ENCODE data around the gene OTOF. TPM values are rescaled to one million over a fixed set of nuclear protein-coding genes. Genes with fewer than 3 reads are reported as not detected.
A peak's percentile ranks its signal among the peaks of the same experiment; 100 is the strongest.

Gene OTOF
- total RNA-seq, 2 donors from 2014 or later, result 0.50 to 0.57 TPM

DNA sequence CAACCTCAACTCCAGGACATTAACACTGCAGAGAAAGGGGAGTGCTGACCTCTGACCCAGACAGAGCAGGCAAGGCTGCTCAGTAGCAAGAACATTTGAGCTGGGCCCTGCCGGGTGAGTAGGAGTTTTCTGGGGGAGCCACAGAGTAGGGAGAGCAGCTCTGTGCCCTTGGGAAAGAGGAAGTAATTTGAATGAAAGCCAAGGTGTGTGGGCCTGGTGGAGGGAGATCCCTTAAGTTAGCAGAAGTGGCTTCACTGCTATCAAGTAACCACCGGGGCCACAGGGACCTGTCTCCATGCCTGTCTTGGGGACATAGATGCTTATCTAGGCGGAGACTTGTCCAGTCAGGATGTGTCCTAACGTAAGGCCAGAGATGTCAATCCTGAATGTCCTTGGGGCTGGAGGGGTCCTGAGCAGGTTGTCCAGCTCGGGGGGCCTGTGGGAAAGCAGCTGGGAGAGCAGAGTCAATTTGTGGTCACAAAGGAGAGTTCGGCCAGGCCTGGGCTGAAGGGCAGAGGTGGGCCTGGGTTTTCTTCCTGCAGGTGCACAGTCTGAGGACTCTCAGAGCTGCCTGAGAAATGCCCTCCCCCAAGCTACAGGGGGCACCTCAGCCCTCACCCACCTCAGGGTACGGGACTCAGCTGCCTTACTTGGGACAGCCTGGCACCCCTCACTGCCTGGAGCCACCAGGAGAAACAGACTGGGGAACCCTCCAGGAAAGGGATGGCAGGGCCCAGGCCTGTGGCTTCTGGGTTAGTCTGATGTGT lies 15.0 kb upstream of the OTOF start:
- ATAC-seq (peak in 1 of 2 donors; percentile 16), DNase-seq (ENCODE audit: low spot score) (no peak)
- Mint-ChIP-seq H3K27me3 (peaks cover 0 to 3% of the 10 kb centered on the region in 2 donors), H3K4me1 (ENCODE audit: low read depth in 2 of 2) (no peaks in the 10 kb centered on the region), H3K9me3 (no peaks in the 10 kb centered on the region), H3K36me3 (no peaks in the 10 kb centered on the region), H3K27ac (no peak overlapping the region), H3K4me3 (no peak overlapping the region)

DNA sequence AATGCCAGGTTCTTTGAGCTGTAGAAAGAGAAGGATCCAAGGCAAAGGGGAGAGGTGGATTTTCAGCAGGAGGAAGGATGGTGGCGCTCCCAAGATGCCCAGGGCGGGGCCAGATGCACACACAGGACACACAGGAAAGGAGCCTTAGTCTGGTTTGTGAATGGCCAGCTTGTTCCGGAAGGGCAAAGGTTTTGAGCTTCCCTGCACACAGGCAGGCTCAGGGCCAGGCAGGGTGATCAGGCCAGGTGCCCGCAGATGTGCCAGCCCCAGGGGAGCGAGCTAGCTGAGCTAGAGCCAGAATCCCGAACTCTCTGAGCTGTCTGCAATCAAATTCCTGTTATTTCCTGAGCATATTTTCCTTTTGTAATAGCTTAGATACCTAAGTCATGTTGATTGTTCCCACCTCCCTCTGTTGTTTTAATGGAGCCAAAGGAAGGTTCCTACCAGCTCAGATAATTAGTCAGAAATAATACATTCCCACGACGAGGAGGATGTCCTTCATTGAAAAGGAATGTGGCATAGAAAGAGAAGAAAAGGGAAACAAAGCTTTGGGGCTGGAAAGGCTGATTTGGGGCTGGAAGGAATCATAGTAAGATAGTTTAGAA lies 13.7 kb upstream of the OTOF start:
- H3K4me1 Mint-ChIP-seq (ENCODE audit: low read depth in 2 of 2), result no peaks in the 10 kb centered on the region
- ATAC-seq, result no peak
- H3K9me3 Mint-ChIP-seq, result no peaks in the 10 kb centered on the region
- H3K4me3 Mint-ChIP-seq, result no peak overlapping the region
- DNase-seq (ENCODE audit: low spot score), result no peak
- H3K27me3 Mint-ChIP-seq, result peaks cover 0 to 3% of the 10 kb centered on the region in 2 donors
- no peaks in the 10 kb centered on the region for H3K36me3 Mint-ChIP-seq
- H3K27ac Mint-ChIP-seq, result no peak overlapping the region

DNA sequence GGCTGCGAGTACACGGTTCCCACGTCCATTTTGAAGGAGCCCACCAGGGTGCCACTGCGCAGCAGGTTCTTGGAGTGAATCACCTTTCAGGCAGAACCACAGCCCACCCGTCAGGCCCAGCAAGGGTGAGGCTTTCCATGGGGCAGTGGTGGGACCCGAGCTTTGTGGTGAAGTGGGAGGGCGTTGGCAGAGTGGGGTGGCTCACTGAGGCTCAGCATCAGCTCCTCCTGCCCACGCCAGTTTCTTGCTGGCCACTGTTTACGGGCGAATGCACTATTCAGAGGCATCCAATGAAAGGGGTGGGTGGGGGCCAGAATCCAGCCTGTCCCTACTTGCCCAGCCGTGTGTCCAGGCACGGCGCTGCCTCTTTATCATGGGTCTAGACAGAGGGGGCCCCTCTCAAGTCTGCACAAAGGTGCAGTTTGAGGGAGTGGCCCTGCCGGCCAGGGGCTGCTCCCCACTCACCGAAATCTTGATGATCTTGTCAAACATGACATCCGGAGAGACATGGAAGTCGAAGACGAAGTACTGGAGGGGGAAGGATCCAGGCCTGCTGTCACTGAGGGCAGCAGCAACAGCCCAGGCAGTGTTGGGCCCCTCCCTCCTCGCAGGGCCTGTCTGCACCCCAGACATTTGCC lies 11.4 kb upstream of the OTOF start:
- ATAC-seq, result no peak
- Mint-ChIP-seq H3K27ac (no peak overlapping the region), H3K27me3 (peaks cover 2 to 9% of the 10 kb centered on the region in 2 donors), H3K36me3 (no peaks in the 10 kb centered on the region), H3K4me1 (ENCODE audit: low read depth in 2 of 2) (no peaks in the 10 kb centered on the region), H3K9me3 (no peaks in the 10 kb centered on the region), H3K4me3 (no peak overlapping the region)
- no peak for DNase-seq (ENCODE audit: low spot score)

DNA sequence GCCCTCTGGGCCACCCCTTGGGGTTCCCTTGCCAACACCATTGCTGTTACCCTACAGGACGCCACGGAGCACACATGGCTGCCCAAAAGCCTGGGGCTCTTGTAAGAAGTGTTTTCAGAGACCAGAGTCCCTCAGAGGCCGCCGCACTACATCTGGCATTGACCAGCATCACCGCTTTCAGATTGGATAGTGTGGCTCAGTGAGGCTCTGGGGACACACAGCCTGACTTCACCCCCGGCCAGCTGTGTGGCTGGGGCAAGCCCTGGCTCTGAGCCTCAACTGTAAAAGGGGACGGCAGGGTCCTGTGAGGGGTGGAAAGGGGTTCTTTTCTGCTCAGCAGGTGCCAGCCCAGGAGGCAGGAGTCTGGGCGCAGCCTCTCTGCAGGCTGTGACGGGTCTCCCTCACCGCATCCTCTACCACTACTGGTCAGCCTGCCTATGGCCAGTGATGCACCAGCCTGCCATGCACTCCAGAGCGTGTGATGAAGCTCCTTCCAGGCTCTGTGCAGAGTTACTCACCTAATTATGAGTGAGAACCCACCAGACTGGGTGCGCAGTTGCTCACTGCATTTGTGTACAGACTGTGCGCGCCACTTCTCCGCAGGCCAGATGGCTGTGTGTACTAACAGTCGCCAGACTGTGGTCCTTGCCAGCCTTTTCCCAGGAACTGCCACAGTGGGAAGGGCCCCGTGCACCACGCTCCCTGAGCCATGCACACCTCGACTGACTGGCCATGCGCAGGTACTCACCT lies 10.7 kb upstream of the OTOF start:
- no peaks in the 10 kb centered on the region for H3K36me3 Mint-ChIP-seq
- no peak for DNase-seq (ENCODE audit: low spot score)
- no peak for ATAC-seq
- H3K4me3 Mint-ChIP-seq, result no peak overlapping the region
- no peaks in the 10 kb centered on the region for H3K9me3 Mint-ChIP-seq
- no peak overlapping the region for H3K27ac Mint-ChIP-seq
- H3K27me3 Mint-ChIP-seq, result peaks cover 2 to 9% of the 10 kb centered on the region in 2 donors
- no peaks in the 10 kb centered on the region for H3K4me1 Mint-ChIP-seq (ENCODE audit: low read depth in 2 of 2)

DNA sequence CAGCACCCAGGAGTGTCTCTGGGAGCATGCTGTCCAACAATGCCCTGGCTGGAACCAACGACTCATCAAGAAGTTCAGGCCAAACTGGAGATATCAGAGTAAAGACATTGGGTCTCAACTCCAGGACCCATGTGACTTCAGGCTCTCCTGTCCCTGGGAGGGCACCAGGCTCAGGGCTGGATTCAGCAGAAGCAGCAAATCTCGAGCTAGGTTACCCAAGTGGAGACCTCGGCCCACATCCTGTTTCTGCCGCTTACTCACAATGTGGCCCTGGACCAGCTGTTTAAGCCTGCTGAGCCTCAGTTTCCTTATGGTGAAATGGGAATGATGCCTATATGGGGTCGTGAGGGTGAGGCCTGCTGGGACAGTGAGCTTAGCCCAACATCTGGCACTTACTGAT lies 9.3 kb upstream of the OTOF start:
- Mint-ChIP-seq H3K36me3 (no peaks in the 10 kb centered on the region), H3K4me3 (no peak overlapping the region), H3K27ac (no peak overlapping the region), H3K4me1 (ENCODE audit: low read depth in 2 of 2) (peaks cover 0 to 5% of the 10 kb centered on the region in 2 donors), H3K9me3 (no peaks in the 10 kb centered on the region), H3K27me3 (peaks cover 2 to 9% of the 10 kb centered on the region in 2 donors)
- DNase-seq (ENCODE audit: low spot score) (no peak), ATAC-seq (no peak)

DNA sequence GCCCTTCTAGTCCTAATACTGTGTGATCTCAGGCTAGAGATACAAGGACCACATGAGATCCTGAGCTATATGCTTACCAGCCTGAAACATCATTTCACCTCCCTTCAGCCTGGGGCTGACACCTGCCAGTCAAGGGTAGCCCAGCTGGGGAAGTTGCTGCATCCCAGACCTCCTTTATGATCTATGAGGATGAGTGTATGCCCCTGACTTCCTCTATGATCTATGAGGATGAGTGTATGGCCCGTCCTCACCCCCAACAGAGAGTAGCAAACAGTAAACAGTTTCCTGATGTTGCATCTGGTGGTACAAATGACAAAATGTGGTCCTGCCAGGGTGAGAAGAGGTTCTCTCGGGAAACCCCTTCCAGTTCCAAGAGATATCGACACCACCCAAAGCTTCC lies 8.9 kb upstream of the OTOF start:
- DNase-seq (ENCODE audit: low spot score) (no peak), ATAC-seq (no peak)
- Mint-ChIP-seq H3K4me3 (no peak overlapping the region), H3K4me1 (ENCODE audit: low read depth in 2 of 2) (peaks cover 0 to 5% of the 10 kb centered on the region in 2 donors), H3K9me3 (no peaks in the 10 kb centered on the region), H3K27me3 (peaks cover 2 to 9% of the 10 kb centered on the region in 2 donors), H3K27ac (no peak overlapping the region), H3K36me3 (no peaks in the 10 kb centered on the region)

DNA sequence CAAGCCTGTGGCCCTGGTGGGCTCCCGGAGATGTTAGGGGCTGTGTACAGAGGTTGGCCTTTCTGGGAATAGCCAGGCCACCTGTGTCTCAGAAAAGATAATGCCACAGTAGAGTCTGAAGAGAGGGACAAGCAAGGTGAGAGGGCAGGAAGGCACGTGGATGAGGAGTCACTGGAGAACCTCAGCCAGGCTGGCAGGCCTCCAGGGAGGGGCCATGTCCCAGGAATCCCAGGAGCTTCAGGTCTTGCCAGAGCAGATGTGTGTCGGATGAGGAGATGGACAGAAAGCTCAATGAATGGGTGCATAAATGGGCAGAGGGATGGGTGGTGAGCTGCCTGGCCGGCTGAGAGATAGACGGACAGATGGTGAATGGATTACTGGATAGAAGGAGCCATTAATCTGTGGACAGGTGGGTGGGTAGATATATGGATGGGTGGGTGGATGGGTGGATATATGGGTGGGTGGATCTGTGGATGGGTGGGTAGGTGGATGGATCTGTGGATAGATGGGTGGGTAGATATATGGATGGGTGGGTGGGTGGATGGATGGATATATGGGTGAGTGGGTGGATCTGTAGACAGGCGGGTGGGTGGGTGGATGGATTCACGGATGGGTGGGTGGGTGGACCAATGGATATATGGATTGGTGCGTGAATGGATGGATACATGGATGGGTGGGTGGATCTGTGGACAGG lies 7.9 kb upstream of the OTOF start:
- H3K27me3 Mint-ChIP-seq, result peaks cover 2 to 9% of the 10 kb centered on the region in 2 donors
- no peak for DNase-seq (ENCODE audit: low spot score)
- no peak overlapping the region for H3K27ac Mint-ChIP-seq
- H3K9me3 Mint-ChIP-seq, result no peaks in the 10 kb centered on the region
- H3K4me3 Mint-ChIP-seq, result no peak overlapping the region
- H3K4me1 Mint-ChIP-seq (ENCODE audit: low read depth in 2 of 2), result peaks cover 0 to 5% of the 10 kb centered on the region in 2 donors
- H3K36me3 Mint-ChIP-seq, result no peaks in the 10 kb centered on the region
- ATAC-seq, result no peak

DNA sequence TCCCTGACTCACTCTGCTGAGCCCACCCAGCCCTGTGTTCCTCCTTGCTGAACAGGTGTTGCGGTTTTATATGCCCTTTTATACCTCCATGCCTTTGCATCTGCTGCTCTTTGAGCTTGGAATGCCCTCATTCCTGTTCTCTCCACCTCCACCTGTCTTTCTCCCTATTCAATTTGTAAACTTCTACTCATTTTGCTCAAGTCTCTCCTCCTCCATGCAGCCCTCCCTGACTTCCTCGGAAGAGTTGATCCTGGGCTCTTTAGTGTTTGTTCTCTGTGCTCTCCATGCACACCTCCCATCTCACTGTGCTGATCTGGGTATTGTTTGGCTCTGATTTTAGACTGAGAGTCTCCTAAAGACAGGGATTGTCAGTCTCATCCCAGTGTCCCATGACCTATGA lies 7.2 kb upstream of the OTOF start:
- Mint-ChIP-seq H3K36me3 (no peaks in the 10 kb centered on the region), H3K27ac (no peak overlapping the region), H3K9me3 (no peaks in the 10 kb centered on the region), H3K27me3 (peaks cover 2 to 9% of the 10 kb centered on the region in 2 donors), H3K4me1 (ENCODE audit: low read depth in 2 of 2) (peaks cover 0 to 5% of the 10 kb centered on the region in 2 donors), H3K4me3 (no peak overlapping the region)
- ATAC-seq (no peak), DNase-seq (ENCODE audit: low spot score) (no peak)

DNA sequence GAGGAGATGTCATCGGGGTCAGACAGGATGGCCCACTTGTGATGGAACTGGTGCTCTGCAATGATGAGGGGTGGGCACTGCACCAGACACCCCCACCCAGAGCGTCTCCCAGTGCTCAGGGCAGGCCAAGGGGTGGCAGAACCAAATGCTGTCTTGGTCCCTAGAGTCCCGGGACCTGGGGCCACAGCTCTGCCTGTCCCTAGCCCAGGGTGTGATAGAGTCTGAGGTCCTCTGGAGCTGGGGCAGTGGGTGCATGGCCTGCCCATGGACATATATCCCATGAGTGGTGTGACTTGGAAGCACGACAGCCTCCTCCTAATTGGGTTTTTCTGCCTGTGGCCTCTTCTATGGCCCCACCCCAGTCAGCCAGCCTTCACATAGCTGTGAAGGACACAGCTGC lies 6.7 kb upstream of the OTOF start:
- no peak for DNase-seq (ENCODE audit: low spot score)
- no peaks in the 10 kb centered on the region for H3K36me3 Mint-ChIP-seq
- no peak overlapping the region for H3K27ac Mint-ChIP-seq
- H3K9me3 Mint-ChIP-seq, result no peaks in the 10 kb centered on the region
- H3K4me3 Mint-ChIP-seq, result no peak overlapping the region
- H3K27me3 Mint-ChIP-seq, result peaks cover 2 to 9% of the 10 kb centered on the region in 2 donors
- ATAC-seq, result no peak
- H3K4me1 Mint-ChIP-seq (ENCODE audit: low read depth in 2 of 2), result peaks cover 0 to 5% of the 10 kb centered on the region in 2 donors

DNA sequence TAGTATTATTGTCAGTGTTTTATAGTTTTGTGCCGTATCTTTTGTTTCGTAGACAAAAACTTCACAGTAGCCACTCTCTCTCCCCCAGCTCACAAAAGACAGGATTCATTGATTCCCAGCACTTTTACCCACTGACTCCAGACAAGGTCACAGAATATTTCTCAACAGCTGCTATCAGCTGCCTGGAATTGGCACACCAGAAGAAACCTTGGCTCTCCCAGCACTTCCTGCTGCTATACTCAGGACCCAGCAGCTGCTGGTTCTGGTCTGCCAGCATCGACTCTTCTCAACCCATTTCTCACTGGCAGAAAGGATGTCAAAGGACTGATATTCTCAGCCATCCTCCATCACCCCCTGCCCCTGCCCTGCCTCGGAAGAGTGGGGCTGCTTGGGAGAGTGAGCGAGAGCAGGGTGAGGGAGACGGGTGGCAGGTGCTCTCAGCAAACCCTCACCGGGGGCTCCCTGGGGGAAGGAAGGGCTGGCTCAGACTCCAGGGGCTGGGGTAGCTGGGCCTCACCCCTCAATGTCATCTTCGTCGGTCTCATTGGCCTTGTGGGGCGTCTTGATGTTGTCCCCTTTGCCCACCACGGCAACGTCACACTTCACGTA lies 6.1 kb upstream of the OTOF start:
- no peak for DNase-seq (ENCODE audit: low spot score)
- Mint-ChIP-seq H3K27me3 (peaks cover 2 to 9% of the 10 kb centered on the region in 2 donors), H3K4me1 (ENCODE audit: low read depth in 2 of 2) (peaks cover 0 to 5% of the 10 kb centered on the region in 2 donors)

DNA sequence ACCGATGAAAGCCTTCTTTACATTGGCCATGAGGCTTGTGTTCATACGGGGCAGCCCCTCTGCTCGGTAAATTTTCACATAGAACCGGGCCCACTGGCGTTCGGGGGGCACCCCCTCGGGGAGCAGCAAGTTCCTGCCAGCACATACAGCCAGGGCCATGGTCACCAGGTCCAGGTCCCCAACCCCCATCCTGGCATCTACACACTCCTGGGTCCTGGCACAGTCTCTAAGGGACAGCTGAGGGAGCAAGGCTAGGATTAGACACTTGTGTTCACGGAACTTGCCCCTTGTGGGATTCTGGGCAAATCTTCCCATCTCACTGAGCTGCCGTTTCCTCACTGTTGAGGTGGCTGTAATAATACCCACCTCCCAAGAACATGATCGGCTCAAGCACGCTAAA lies 5.6 kb upstream of the OTOF start:
- H3K9me3 Mint-ChIP-seq, result no peaks in the 10 kb centered on the region
- H3K27me3 Mint-ChIP-seq, result peaks cover 2 to 9% of the 10 kb centered on the region in 2 donors
- no peak overlapping the region for H3K4me3 Mint-ChIP-seq
- DNase-seq (ENCODE audit: low spot score) (no peak), ATAC-seq (no peak)
- H3K4me1 Mint-ChIP-seq (ENCODE audit: low read depth in 2 of 2), result peaks cover 0 to 5% of the 10 kb centered on the region in 2 donors
- H3K27ac Mint-ChIP-seq, result no peak overlapping the region
- H3K36me3 Mint-ChIP-seq, result no peaks in the 10 kb centered on the region

More for the DNA sequence above, 6.1 kb upstream of the OTOF start:
- Mint-ChIP-seq H3K4me3 (no peak overlapping the region), H3K27ac (no peak overlapping the region), H3K36me3 (no peaks in the 10 kb centered on the region), H3K9me3 (no peaks in the 10 kb centered on the region)
- ATAC-seq, result no peak

DNA sequence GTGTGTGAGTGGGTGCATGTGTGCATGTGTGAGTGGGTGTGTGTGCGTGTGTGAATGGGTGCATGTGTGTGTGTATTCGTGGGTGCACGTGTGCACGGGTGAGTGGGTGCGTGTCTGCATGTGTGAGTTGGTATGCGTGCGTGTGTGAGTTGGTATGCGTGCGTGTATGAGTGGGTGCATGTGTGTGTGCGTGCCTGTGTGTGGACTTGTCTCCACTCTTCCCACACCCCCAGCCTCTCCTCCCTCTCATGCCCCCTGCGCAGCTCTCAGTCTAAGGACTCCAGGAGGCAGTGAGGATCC lies 5.1 kb upstream of the OTOF start:
- no peak for DNase-seq (ENCODE audit: low spot score)
- ATAC-seq, result no peak
- H3K27ac Mint-ChIP-seq, result no peak overlapping the region
- peaks cover 2 to 9% of the 10 kb centered on the region in 2 donors for H3K27me3 Mint-ChIP-seq
- H3K4me3 Mint-ChIP-seq, result no peak overlapping the region
- H3K36me3 Mint-ChIP-seq, result no peaks in the 10 kb centered on the region
- H3K9me3 Mint-ChIP-seq, result no peaks in the 10 kb centered on the region
- H3K4me1 Mint-ChIP-seq (ENCODE audit: low read depth in 2 of 2), result peaks cover 0 to 5% of the 10 kb centered on the region in 2 donors

All from natural killer cell treated with Interleukin-12 subunit alpha and Interleukin-12 subunit beta and Interleukin-15 and Interleukin-18, amount 100 ng/mL, for 72 hours (primary cell).